DND-41 (cell line): ENCODE data around the gene ZRANB3.

ENCODE experiments used
- ATAC-seq: fragments of 200-7000 bp; cut with Tn5 transposase; 3 replicates; pipeline ENCODE4 v1.9.1; 2021; ENCODE audit warnings: low read depth; ENCODE audit not compliant: insufficient read depth
- DNase-seq: peaks from one replicate; pipeline ENCODE4 v3.0.0-alpha.2; 2020
- H2AFZ ChIP-seq: 2 replicates; pipeline ENCODE4 v1.6.0; 2012; ENCODE audit warnings: low read depth, low read length
- H3K27ac ChIP-seq: 2 replicates; pipeline ENCODE4 v1.5.1; 2012; ENCODE audit warnings: low read length, inconsistent platforms
- H3K27me3 ChIP-seq: fragments of 200-600 bp; sonication (generic); 2 replicates; pipeline ENCODE4 v1.6.0; 2012; ENCODE audit warnings: low read length, mild to moderate bottlenecking, inconsistent platforms; ENCODE audit not compliant: insufficient read depth, poor library complexity
- H3K36me3 ChIP-seq: 2 replicates; pipeline ENCODE4 v1.5.1; 2012; ENCODE audit warnings: low read length, inconsistent platforms; ENCODE audit not compliant: insufficient read depth
- H3K4me1 ChIP-seq: 2 replicates; pipeline ENCODE4 v1.5.1; 2012; ENCODE audit warnings: mild to moderate bottlenecking, low read length; ENCODE audit not compliant: insufficient read depth
- H3K4me2 ChIP-seq: 2 replicates; pipeline ENCODE4 v1.6.0; 2012; ENCODE audit warnings: mild to moderate bottlenecking, moderate library complexity, low read length, inconsistent platforms; ENCODE audit not compliant: insufficient read depth
- H3K4me3 ChIP-seq, 2 experiments: fragments of 200-600 bp in 1 of 2; shearing (Covaris generic) in 1 of 2; 2 replicates each; pipeline ENCODE4 v1.5.1; 2012 to 2016; ENCODE audit warnings: inconsistent platforms in 2 of 2, low read length in 2 of 2, mild to moderate bottlenecking in 2 of 2, low read depth in 1 of 2, moderate library complexity in 1 of 2
- H3K79me2 ChIP-seq: 2 replicates; pipeline ENCODE4 v1.6.0; 2012; ENCODE audit warnings: low read length, inconsistent platforms; ENCODE audit not compliant: insufficient read depth
- H3K9ac ChIP-seq: 2 replicates; pipeline ENCODE4 v1.6.0; 2012; ENCODE audit warnings: low read depth, mild to moderate bottlenecking, inconsistent platforms, low read length, moderate library complexity
- H3K9me3 ChIP-seq: 2 replicates; pipeline ENCODE4 v1.5.1; 2012; ENCODE audit warnings: low read length, moderate library complexity, mild to moderate bottlenecking, inconsistent platforms; ENCODE audit not compliant: insufficient read depth, severe bottlenecking
- H4K20me1 ChIP-seq: 2 replicates; pipeline ENCODE4 v1.6.0; 2012; ENCODE audit warnings: low read length; ENCODE audit not compliant: insufficient read depth
- EZH2 ChIP-seq: IDR thresholded peaks from 3 replicates; pipeline ENCODE4 v1.6.1; 2012; ENCODE audit warnings: borderline replicate concordance, low read depth, mild to moderate bottlenecking, moderate library complexity, low read length, inconsistent platforms; ENCODE audit not compliant: severe bottlenecking
- TF ChIP-seq, protein P1 (sequence below): IDR thresholded peaks from 2 replicates; pipeline ENCODE4 v1.5.1; 2012; ENCODE audit warnings: borderline replicate concordance, low read length, moderate library complexity, mild to moderate bottlenecking; ENCODE audit not compliant: poor library complexity, severe bottlenecking; ENCODE audit errors: extremely low read depth

ZRANB3 gene

GRCh38 chr2:135530313-135531230, at the start of gene ZRANB3:
TSS of gene ZRANB3 (minus strand) at chr2:135531218.
- ATAC-seq: peak; percentile 80
- no peaks in the 10 kb centered on the region for H3K9me3 ChIP-seq
- peak within 1 kb of the TSS; percentile 76 for H3K9ac ChIP-seq

GRCh38 chr2:135573620-135574019, 42.6 kb upstream of the ZRANB3 start:
- Histone ChIP-seq H4K20me1 (no peaks in the 10 kb centered on the region), H3K27ac (no peak overlapping the region), H3K9me3 (no peaks in the 10 kb centered on the region), H3K4me2 (no peak overlapping the region), H3K9ac (no peak overlapping the region), H3K79me2 (peaks cover 13% of the 10 kb centered on the region), H3K4me1 (no peaks in the 10 kb centered on the region), H3K27me3 (no peaks in the 10 kb centered on the region), H2AFZ (no peak overlapping the region), H3K4me3 (no peak overlapping the region), H3K36me3 (peaks cover 3% of the 10 kb centered on the region; the same call in 1 of the 2 replicates)
- TF ChIP-seq, protein P1, sequence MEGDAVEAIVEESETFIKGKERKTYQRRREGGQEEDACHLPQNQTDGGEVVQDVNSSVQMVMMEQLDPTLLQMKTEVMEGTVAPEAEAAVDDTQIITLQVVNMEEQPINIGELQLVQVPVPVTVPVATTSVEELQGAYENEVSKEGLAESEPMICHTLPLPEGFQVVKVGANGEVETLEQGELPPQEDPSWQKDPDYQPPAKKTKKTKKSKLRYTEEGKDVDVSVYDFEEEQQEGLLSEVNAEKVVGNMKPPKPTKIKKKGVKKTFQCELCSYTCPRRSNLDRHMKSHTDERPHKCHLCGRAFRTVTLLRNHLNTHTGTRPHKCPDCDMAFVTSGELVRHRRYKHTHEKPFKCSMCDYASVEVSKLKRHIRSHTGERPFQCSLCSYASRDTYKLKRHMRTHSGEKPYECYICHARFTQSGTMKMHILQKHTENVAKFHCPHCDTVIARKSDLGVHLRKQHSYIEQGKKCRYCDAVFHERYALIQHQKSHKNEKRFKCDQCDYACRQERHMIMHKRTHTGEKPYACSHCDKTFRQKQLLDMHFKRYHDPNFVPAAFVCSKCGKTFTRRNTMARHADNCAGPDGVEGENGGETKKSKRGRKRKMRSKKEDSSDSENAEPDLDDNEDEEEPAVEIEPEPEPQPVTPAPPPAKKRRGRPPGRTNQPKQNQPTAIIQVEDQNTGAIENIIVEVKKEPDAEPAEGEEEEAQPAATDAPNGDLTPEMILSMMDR: peak; percentile 23
- TF ChIP-seq EZH2: no peak
- DNase-seq (no peak), ATAC-seq (no peak)

More at GRCh38 chr2:135530313-135531230, at the start of gene ZRANB3:
- DNase-seq: peak; percentile 97
- Histone ChIP-seq H3K27me3 (no peaks in the 10 kb centered on the region), H3K79me2 (peaks cover 78% of the 10 kb centered on the region), H3K4me3 (peak within 1 kb of the TSS; percentile 73 to 76), H3K4me1 (peaks cover 43% of the 10 kb centered on the region), H3K36me3 (peaks cover 2% of the 10 kb centered on the region; the same call in 1 of the 2 replicates), H2AFZ (peak within 1 kb of the TSS; percentile 87), H4K20me1 (peaks cover 11% of the 10 kb centered on the region; the same call in 1 of the 2 replicates), H3K27ac (peak within 1 kb of the TSS; percentile 96), H3K4me2 (peak within 1 kb of the TSS; percentile 69)
- TF ChIP-seq EZH2: no peak
- TF ChIP-seq, protein P1: no peak

DNA sequence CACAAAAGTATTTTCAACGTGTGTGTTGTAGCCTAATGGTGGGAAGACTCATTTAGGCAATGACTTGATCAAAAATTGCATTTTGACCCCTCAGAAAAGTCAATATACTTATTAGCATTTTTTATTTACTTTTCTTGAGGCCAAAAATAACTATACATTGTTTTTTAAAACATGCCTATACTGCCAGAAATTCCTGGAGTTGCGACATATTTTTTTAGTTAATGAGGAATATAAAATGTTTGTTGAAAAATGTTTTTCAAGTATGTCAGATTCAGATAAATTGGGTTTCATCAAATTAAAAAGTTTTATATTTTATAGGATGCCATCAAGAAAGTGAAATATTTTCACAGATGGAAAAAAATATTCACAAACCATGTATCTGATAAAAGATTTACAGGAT, 39.9 kb upstream of the ZRANB3 start:
- no peaks in the 10 kb centered on the region for H3K4me1 ChIP-seq
- H3K36me3 ChIP-seq: peaks cover 3% of the 10 kb centered on the region; the same call in 1 of the 2 replicates
- ATAC-seq (no peak), DNase-seq (no peak)
- H3K9me3 ChIP-seq: no peaks in the 10 kb centered on the region
- peaks cover 3% of the 10 kb centered on the region; the same call in 1 of the 2 replicates for H4K20me1 ChIP-seq
- H3K79me2 ChIP-seq: peaks cover 29% of the 10 kb centered on the region
- no peak overlapping the region for H3K4me2 ChIP-seq
- no peak overlapping the region for H2AFZ ChIP-seq
- no peak overlapping the region for H3K27ac ChIP-seq
- no peak overlapping the region for H3K9ac ChIP-seq
- TF ChIP-seq, protein P1: no peak
- TF ChIP-seq EZH2: no peak
- no peaks in the 10 kb centered on the region for H3K27me3 ChIP-seq
- H3K4me3 ChIP-seq: no peak overlapping the region
